HepG2 (cell line): ENCODE data around the gene HYAL2. TPM values are rescaled to one million over a fixed set of nuclear protein-coding genes. Genes with fewer than 3 reads are reported as not detected.

Source experiments
- FOXO4 ChIP-seq: sonication (generic); formaldehyde crosslinking; conservative IDR thresholded peaks from 2 replicates; pipeline ENCODE4 v1.8.1; 2023; ENCODE audit warnings: missing genetic modification reagents
- GFI1 ChIP-seq: sonication (generic); formaldehyde crosslinking; IDR thresholded peaks from 2 replicates; pipeline ENCODE4 v1.5.0; 2020; ENCODE audit warnings: missing genetic modification reagents, mild to moderate bottlenecking, borderline replicate concordance
- GTF3A ChIP-seq: sonication (generic); formaldehyde crosslinking; conservative IDR thresholded peaks from 2 replicates; pipeline ENCODE4 v1.4.0; 2020; ENCODE audit warnings: mild to moderate bottlenecking, missing genetic modification reagents
- IRX3 ChIP-seq: sonication (generic); formaldehyde crosslinking; IDR thresholded peaks from 2 replicates; pipeline ENCODE4 v1.8.1; 2023; ENCODE audit warnings: mild to moderate bottlenecking, low read depth, missing genetic modification reagents, borderline replicate concordance
- KLF13 ChIP-seq: sonication (generic); formaldehyde crosslinking; IDR thresholded peaks from 2 replicates; pipeline ENCODE4 v1.4.0; 2020; ENCODE audit warnings: mild to moderate bottlenecking, missing genetic modification reagents
- MLLT10 ChIP-seq: sonication (generic); formaldehyde crosslinking; IDR thresholded peaks from 2 replicates; pipeline ENCODE4 v1.4.0; 2020; ENCODE audit warnings: missing genetic modification reagents
- XRCC5 ChIP-seq: fragments of 200-400 bp; formaldehyde crosslinking; optimal IDR thresholded peaks from 2 replicates; pipeline ENCODE3; 2017; ENCODE audit warnings: mild to moderate bottlenecking, low read length
- ZC3H13 ChIP-seq: sonication (generic); formaldehyde crosslinking; IDR thresholded peaks from 2 replicates; pipeline ENCODE4 v1.8.1; 2023; ENCODE audit warnings: mild to moderate bottlenecking, missing genetic modification reagents, moderate library complexity
- ZNF644 ChIP-seq: IDR thresholded peaks from 2 replicates; pipeline ENCODE4 v1.6.1; 2016; ENCODE audit warnings: low read depth
- ZSCAN29 ChIP-seq: sonication (generic); formaldehyde crosslinking; conservative IDR thresholded peaks from 2 replicates; pipeline ENCODE4 v1.4.0; 2020; ENCODE audit warnings: mild to moderate bottlenecking, missing genetic modification reagents
- polyA plus RNA-seq, 8 experiments: library from polyadenylated mRNA; depleted of rRNA in 3 of 8; stranded (reverse) in 7 of 8; unstranded in 1 of 8; fragments of >200 nt; fragmentation: Illumina TruSeq in 4 of 8; extraction: Trizol in 4 of 8; gene quantifications; 2 replicates each; pipeline versions ENCODE4 v1.2.1 to v1.2.3, GENCODE V29; 2011 to 2016; ENCODE audit warnings: low read depth in 4 of 8, missing spikeins in 1 of 8, mixed read lengths in 1 of 8; ENCODE audit not compliant: insufficient read depth in 1 of 8
- total RNA-seq, 5 experiments: library from RNA; depleted of rRNA; stranded (reverse); fragments of >200 nt; fragmentation: Illumina TruSeq; extraction: Trizol; gene quantifications; 2 replicates each; pipeline ENCODE4 v1.2.3, GENCODE V29; 2016; ENCODE audit warnings: low read depth in 1 of 5
- TF ChIP-seq, protein P1 (sequence below): IDR thresholded peaks from 2 replicates; pipeline ENCODE4 v1.6.1; 2016; ENCODE audit warnings: low read depth, control low read depth
- TF ChIP-seq, protein P2 (sequence below): sonication (generic); formaldehyde crosslinking; IDR thresholded peaks from 2 replicates; pipeline ENCODE4 v1.4.0; 2020; ENCODE audit warnings: mild to moderate bottlenecking, missing genetic modification reagents, borderline replicate concordance
- TF ChIP-seq, protein P3 (sequence below): sonication (generic); formaldehyde crosslinking; IDR thresholded peaks from 2 replicates; pipeline ENCODE4 v1.4.0; 2020; ENCODE audit warnings: missing genetic modification reagents
- TF ChIP-seq, protein P4 (sequence below): IDR thresholded peaks from 2 replicates; pipeline ENCODE4 v1.6.1; 2016; ENCODE audit warnings: mild to moderate bottlenecking, missing biosample characterization, missing genetic modification reagents
- TF ChIP-seq, protein P5 (sequence below): sonication (generic); formaldehyde crosslinking; IDR thresholded peaks from 2 replicates; pipeline ENCODE4 v1.5.0; 2020; ENCODE audit warnings: mild to moderate bottlenecking, missing genetic modification reagents
- TF ChIP-seq, protein P6 (sequence below): sonication (generic); formaldehyde crosslinking; IDR thresholded peaks from 2 replicates; pipeline ENCODE4 v1.5.1; 2020; ENCODE audit warnings: mild to moderate bottlenecking, moderate library complexity, missing genetic modification reagents

HYAL2 gene
- total and polyA plus RNA-seq, 2 of the 13 experiments (the other 11 are each of a cell fraction or from before 2014, with no cell fraction given): 76.2 to 102 TPM

- TF ChIP-seq FOXO4 (no peak), ZSCAN29 (CRISPR knock-in tag) (no peak), XRCC5 (no peak), KLF13 (CRISPR knock-in tag) (no peak), ZNF644 (CRISPR knock-in tag) (no peak), ZC3H13 (no peak), MLLT10 (CRISPR knock-in tag) (no peak), GFI1 (CRISPR knock-in tag) (no peak; the same call in 1 of the 2 replicates), GTF3A (CRISPR knock-in tag) (no peak), IRX3 (no peak)
- TF ChIP-seq, protein P1, sequence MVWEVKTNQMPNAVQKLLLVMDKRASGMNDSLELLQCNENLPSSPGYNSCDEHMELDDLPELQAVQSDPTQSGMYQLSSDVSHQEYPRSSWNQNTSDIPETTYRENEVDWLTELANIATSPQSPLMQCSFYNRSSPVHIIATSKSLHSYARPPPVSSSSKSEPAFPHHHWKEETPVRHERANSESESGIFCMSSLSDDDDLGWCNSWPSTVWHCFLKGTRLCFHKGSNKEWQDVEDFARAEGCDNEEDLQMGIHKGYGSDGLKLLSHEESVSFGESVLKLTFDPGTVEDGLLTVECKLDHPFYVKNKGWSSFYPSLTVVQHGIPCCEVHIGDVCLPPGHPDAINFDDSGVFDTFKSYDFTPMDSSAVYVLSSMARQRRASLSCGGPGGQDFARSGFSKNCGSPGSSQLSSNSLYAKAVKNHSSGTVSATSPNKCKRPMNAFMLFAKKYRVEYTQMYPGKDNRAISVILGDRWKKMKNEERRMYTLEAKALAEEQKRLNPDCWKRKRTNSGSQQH (CRISPR knock-in tag): peak; percentile 55; the same call in 1 of the 2 replicates
- TF ChIP-seq, protein P2, sequence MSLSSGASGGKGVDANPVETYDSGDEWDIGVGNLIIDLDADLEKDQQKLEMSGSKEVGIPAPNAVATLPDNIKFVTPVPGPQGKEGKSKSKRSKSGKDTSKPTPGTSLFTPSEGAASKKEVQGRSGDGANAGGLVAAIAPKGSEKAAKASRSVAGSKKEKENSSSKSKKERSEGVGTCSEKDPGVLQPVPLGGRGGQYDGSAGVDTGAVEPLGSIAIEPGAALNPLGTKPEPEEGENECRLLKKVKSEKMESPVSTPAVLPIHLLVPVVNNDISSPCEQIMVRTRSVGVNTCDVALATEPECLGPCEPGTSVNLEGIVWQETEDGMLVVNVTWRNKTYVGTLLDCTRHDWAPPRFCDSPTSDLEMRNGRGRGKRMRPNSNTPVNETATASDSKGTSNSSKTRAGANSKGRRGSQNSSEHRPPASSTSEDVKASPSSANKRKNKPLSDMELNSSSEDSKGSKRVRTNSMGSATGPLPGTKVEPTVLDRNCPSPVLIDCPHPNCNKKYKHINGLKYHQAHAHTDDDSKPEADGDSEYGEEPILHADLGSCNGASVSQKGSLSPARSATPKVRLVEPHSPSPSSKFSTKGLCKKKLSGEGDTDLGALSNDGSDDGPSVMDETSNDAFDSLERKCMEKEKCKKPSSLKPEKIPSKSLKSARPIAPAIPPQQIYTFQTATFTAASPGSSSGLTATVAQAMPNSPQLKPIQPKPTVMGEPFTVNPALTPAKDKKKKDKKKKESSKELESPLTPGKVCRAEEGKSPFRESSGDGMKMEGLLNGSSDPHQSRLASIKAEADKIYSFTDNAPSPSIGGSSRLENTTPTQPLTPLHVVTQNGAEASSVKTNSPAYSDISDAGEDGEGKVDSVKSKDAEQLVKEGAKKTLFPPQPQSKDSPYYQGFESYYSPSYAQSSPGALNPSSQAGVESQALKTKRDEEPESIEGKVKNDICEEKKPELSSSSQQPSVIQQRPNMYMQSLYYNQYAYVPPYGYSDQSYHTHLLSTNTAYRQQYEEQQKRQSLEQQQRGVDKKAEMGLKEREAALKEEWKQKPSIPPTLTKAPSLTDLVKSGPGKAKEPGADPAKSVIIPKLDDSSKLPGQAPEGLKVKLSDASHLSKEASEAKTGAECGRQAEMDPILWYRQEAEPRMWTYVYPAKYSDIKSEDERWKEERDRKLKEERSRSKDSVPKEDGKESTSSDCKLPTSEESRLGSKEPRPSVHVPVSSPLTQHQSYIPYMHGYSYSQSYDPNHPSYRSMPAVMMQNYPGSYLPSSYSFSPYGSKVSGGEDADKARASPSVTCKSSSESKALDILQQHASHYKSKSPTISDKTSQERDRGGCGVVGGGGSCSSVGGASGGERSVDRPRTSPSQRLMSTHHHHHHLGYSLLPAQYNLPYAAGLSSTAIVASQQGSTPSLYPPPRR (CRISPR knock-in tag): 0 out of 2 replicates have a peak, but pooled peaks have one; percentile 39
- TF ChIP-seq, protein P3, sequence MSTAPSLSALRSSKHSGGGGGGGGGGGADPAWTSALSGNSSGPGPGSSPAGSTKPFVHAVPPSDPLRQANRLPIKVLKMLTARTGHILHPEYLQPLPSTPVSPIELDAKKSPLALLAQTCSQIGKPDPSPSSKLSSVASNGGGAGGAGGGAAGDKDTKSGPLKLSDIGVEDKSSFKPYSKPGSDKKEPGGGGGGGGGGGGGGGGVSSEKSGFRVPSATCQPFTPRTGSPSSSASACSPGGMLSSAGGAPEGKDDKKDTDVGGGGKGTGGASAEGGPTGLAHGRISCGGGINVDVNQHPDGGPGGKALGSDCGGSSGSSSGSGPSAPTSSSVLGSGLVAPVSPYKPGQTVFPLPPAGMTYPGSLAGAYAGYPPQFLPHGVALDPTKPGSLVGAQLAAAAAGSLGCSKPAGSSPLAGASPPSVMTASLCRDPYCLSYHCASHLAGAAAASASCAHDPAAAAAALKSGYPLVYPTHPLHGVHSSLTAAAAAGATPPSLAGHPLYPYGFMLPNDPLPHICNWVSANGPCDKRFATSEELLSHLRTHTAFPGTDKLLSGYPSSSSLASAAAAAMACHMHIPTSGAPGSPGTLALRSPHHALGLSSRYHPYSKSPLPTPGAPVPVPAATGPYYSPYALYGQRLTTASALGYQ: no peak
- TF ChIP-seq, protein P4, sequence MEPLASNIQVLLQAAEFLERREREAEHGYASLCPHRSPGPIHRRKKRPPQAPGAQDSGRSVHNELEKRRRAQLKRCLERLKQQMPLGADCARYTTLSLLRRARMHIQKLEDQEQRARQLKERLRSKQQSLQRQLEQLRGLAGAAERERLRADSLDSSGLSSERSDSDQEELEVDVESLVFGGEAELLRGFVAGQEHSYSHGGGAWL (CRISPR knock-in tag): peak; percentile 59; the same call in 1 of the 2 replicates
- TF ChIP-seq, protein P5, sequence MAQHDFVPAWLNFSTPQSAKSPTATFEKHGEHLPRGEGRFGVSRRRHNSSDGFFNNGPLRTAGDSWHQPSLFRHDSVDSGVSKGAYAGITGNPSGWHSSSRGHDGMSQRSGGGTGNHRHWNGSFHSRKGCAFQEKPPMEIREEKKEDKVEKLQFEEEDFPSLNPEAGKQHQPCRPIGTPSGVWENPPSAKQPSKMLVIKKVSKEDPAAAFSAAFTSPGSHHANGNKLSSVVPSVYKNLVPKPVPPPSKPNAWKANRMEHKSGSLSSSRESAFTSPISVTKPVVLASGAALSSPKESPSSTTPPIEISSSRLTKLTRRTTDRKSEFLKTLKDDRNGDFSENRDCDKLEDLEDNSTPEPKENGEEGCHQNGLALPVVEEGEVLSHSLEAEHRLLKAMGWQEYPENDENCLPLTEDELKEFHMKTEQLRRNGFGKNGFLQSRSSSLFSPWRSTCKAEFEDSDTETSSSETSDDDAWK (CRISPR knock-in tag): no peak
- TF ChIP-seq, protein P6, sequence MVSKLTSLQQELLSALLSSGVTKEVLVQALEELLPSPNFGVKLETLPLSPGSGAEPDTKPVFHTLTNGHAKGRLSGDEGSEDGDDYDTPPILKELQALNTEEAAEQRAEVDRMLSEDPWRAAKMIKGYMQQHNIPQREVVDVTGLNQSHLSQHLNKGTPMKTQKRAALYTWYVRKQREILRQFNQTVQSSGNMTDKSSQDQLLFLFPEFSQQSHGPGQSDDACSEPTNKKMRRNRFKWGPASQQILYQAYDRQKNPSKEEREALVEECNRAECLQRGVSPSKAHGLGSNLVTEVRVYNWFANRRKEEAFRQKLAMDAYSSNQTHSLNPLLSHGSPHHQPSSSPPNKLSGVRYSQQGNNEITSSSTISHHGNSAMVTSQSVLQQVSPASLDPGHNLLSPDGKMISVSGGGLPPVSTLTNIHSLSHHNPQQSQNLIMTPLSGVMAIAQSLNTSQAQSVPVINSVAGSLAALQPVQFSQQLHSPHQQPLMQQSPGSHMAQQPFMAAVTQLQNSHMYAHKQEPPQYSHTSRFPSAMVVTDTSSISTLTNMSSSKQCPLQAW (CRISPR knock-in tag): no peak
These were observed 1.7 kb downstream of the HYAL2 start (continued) for GRCh38 chr3:50320853-50321335.
